MCF 10A (cell line): ENCODE measurements around the gene CXCL17. TPM values are rescaled to one million over a fixed set of nuclear protein-coding genes. Genes with fewer than 3 reads are reported as not detected.

ENCODE experiments used
- BruUV-seq: library from RNA; stranded (reverse); fragments of 400-500 nt; replicated peaks from 2 replicates; lab custom pipeline; 2021; lab: Mats Ljungman, UMichigan
- CTCF ChIA-PET: fragments of 300-600 bp; sonication (Branson Sonifier 250); formaldehyde crosslinking; extraction: SDS; loops from one replicate; lab custom pipeline; 2021; ENCODE audit warnings: antibody characterized with exemption, inconsistent platforms; lab: Yijun Ruan, JAX
- POLR2A ChIA-PET: fragments of 300-600, 350-650 bp; sonication (Branson Sonifier 250); formaldehyde crosslinking; extraction: SDS; loops from one replicate; lab custom pipeline; 2020; ENCODE audit warnings: antibody characterized with exemption, inconsistent platforms; lab: Yijun Ruan, JAX
- DNase-seq: peaks from one replicate; pipeline ENCODE4 v3.0.0-alpha.2; 2018; ENCODE audit not compliant: unreplicated experiment
- H3K27ac Mint-ChIP-seq: one replicate; pipeline ENCODE4 v1.8.0; 2022; ENCODE audit warnings: mild to moderate bottlenecking, low read depth, mixed read lengths; ENCODE audit not compliant: unreplicated experiment
- H3K27me3 Mint-ChIP-seq: one replicate; pipeline ENCODE4 v1.8.0; 2022; ENCODE audit warnings: mixed read lengths; ENCODE audit not compliant: insufficient read depth, unreplicated experiment
- H3K36me3 Mint-ChIP-seq: one replicate; pipeline ENCODE4 v1.8.0; 2022; ENCODE audit warnings: mild to moderate bottlenecking, moderate library complexity, mixed read lengths; ENCODE audit not compliant: insufficient read depth, unreplicated experiment
- H3K4me1 Mint-ChIP-seq: one replicate; pipeline ENCODE4 v1.8.0; 2022; ENCODE audit warnings: mixed read lengths; ENCODE audit not compliant: insufficient read depth, unreplicated experiment
- H3K4me3 Mint-ChIP-seq: one replicate; pipeline ENCODE4 v1.8.0; 2022; ENCODE audit warnings: mild to moderate bottlenecking, moderate library complexity, mixed read lengths; ENCODE audit not compliant: unreplicated experiment
- H3K9me3 Mint-ChIP-seq: one replicate; pipeline ENCODE4 v1.8.0; 2022; ENCODE audit warnings: mixed read lengths; ENCODE audit not compliant: unreplicated experiment
- intact Hi-C: fragments of 100-400 bp; cut with micrococcal nuclease; formaldehyde crosslinking; loops from 2 replicates; pipeline ENCODE4 v1.14.1; 2022
- total RNA-seq: library from RNA; stranded (reverse); gene quantifications from 2 replicates; pipeline ENCODE4 v1.2.3, GENCODE V29; 2022
- TF ChIP-seq, protein P1 (sequence below): fragments of 200-600 bp; IDR thresholded peaks from one replicate; pipeline ENCODE4 v1.8.0; 2022; ENCODE audit warnings: antibody characterized with exemption, mild to moderate bottlenecking; ENCODE audit not compliant: unreplicated experiment

Gene CXCL17
- total RNA-seq, 1 experiment from 2014 or later, result not detected

DNA sequence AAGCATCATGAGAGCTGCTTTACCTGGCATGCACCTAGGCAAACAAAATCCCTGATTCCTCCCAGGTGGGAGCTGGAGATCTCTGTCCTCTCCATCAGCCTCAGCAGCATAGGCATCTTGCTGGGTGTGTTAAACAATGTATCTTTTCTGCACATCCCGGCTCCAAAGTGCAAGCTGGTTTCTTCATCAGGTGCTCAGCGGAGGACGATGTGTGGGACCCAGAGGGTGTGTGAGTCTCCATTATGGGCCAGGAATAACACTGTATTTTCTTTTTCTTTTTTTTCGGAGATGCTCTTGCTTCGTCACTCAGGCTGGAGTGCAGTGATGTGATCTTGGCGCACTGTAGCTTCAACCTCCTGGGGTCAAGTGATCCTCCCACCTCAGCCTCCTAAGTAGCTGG, 62.6 kb downstream of the CXCL17 start:
- intact Hi-C loops, result no loop called here
- Mint-ChIP-seq H3K4me3 (no peak overlapping the region), H3K4me1 (peaks cover 4% of the 10 kb centered on the region), H3K27ac (no peak overlapping the region), H3K9me3 (no peaks in the 10 kb centered on the region), H3K27me3 (no peaks in the 10 kb centered on the region), H3K36me3 (peaks cover 6% of the 10 kb centered on the region)
- TF ChIP-seq, protein P1, sequence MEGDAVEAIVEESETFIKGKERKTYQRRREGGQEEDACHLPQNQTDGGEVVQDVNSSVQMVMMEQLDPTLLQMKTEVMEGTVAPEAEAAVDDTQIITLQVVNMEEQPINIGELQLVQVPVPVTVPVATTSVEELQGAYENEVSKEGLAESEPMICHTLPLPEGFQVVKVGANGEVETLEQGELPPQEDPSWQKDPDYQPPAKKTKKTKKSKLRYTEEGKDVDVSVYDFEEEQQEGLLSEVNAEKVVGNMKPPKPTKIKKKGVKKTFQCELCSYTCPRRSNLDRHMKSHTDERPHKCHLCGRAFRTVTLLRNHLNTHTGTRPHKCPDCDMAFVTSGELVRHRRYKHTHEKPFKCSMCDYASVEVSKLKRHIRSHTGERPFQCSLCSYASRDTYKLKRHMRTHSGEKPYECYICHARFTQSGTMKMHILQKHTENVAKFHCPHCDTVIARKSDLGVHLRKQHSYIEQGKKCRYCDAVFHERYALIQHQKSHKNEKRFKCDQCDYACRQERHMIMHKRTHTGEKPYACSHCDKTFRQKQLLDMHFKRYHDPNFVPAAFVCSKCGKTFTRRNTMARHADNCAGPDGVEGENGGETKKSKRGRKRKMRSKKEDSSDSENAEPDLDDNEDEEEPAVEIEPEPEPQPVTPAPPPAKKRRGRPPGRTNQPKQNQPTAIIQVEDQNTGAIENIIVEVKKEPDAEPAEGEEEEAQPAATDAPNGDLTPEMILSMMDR, result no peak
- no TSS peak for BruUV-seq
- POLR2A ChIA-PET, result interaction anchor here (0.8 to 1.6 kb wide), 2 partner anchors 16 to 78 kb away, joined by 4 to 10 read pairs; partner anchors contain the start of gene PAFAH1B3
- DNase-seq, result no peak
- CTCF ChIA-PET, result interaction anchor here (0.7 to 3.3 kb wide), 2 partner anchors 20 to 269 kb away, joined by 4 to 13 read pairs; no protein-coding TSS in a partner anchor

Other genes starting within 250 kb of the CXCL17 start
- 28.5 and 31.2 TPM in 2 replicates for gene DEDD2, start 225.3 kb downstream of the CXCL17 start, total RNA-seq
- 11.5 and 12.3 TPM in 2 replicates for gene ZNF526, start 222.6 kb downstream of the CXCL17 start, total RNA-seq
- gene GSK3A, start 200.3 kb downstream of the CXCL17 start, total RNA-seq, result 53.5 and 54.5 TPM in 2 replicates
- 27.8 and 35.1 TPM in 2 replicates for gene ERF, start 187.8 kb downstream of the CXCL17 start, total RNA-seq
- 66.9 and 67.9 TPM in 2 replicates for gene CIC, start 173.7 kb downstream of the CXCL17 start, total RNA-seq
- gene PRR19, start 140.8 kb downstream of the CXCL17 start, total RNA-seq, result 0.30 and 0.64 TPM in 2 replicates
- gene PAFAH1B3, start 140.3 kb downstream of the CXCL17 start, total RNA-seq, result 9.5 and 30.6 TPM in 2 replicates
- not detected in 2 replicates for gene TMEM145, start 129.6 kb downstream of the CXCL17 start, total RNA-seq
- 13.0 and 20.6 TPM in 2 replicates for gene MEGF8, start 117.3 kb downstream of the CXCL17 start, total RNA-seq
- gene CNFN, start 52.6 kb downstream of the CXCL17 start, total RNA-seq, result 0.89 and 1.6 TPM in 2 replicates
- 8.6 and 11.7 TPM in 2 replicates for gene LIPE, start 15.6 kb downstream of the CXCL17 start, total RNA-seq
- 0.32 and 0.56 TPM in 2 replicates for gene CEACAM1, start 85.5 kb upstream of the CXCL17 start, total RNA-seq
- gene CEACAM8, start 152.0 kb upstream of the CXCL17 start, total RNA-seq, result not detected in 2 replicates